SH-SY5Y (cell line): Measurements from ENCODE around the gene TAX1BP3.

Experiments
- GATA2 ChIP-seq: IDR thresholded peaks from 2 replicates; pipeline ENCODE4 v1.6.1; 2011; ENCODE audit warnings: mild to moderate bottlenecking, low read depth, low read length
- GATA3 ChIP-seq: IDR thresholded peaks from 2 replicates; pipeline ENCODE4 v1.6.1; 2011; ENCODE audit warnings: low read depth, mild to moderate bottlenecking, low read length, moderate library complexity

DNA sequence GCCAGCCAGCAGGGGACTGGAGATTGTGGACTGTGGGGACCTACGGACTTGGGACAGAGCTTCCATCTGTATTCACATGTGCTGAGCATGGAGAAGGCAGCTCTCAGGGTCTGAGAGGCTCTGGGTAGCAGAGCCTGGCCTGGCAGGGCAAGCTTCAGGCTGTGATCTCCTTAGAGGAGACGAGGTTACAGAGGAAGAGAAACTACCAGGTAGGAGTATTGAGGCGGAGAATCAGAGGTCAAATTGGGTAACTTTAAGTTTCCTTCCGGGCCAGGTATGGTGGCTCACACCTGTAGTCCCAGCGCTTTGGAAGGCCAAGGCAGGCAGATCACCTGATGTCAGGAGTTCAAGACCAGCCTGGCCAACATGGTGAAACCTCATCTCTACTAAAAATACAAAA lies 23.1 kb downstream of the TAX1BP3 start:
- TF ChIP-seq GATA2: no peak
- TF ChIP-seq GATA3: no peak
